Uterus (tissue), 4 donors: ENCODE data around the gene PTX3. TPM values are rescaled to one million over a fixed set of nuclear protein-coding genes. Genes with fewer than 3 reads are reported as not detected.

Experiments used
- DNase-seq, 2 donors: peaks; one replicate each; pipeline ENCODE4 v3.0.0-alpha.2; 2019 to 2020
- H3K27ac ChIP-seq, 2 donors: fragments of 200-600 bp; sonication (generic); 1 replicate in 1 of 2; 2 replicates in 1 of 2; pipeline ENCODE4 v1.5.1; 2016 to 2018
- H3K27me3 ChIP-seq, 2 donors: fragments of 200-600 bp; sonication (generic); one replicate each; pipeline ENCODE4 v1.5.1; 2018 to 2019; ENCODE audit warnings: control low read depth in 1 of 2
- H3K36me3 ChIP-seq, 2 donors: fragments of 200-600 bp; sonication (generic); one replicate each; pipeline ENCODE4 v1.5.1; 2019; ENCODE audit warnings: control low read depth in 1 of 2
- H3K4me1 ChIP-seq, 2 donors: fragments of 200-600 bp; sonication (generic); one replicate each; pipeline ENCODE4 v1.5.1; 2018 to 2019; ENCODE audit warnings: control low read depth in 1 of 2
- H3K4me3 ChIP-seq, 2 donors: fragments of 200-600 bp; sonication (generic); 1 replicate in 1 of 2; 2 replicates in 1 of 2; pipeline ENCODE4 v1.5.1; 2018 to 2019; ENCODE audit warnings: mild to moderate bottlenecking in 1 of 2
- H3K9me3 ChIP-seq, 2 donors: fragments of 200-600 bp; sonication (generic); one replicate each; pipeline ENCODE4 v1.5.1; 2019; ENCODE audit warnings: control low read depth in 1 of 2
- POLR2A ChIP-seq, 2 donors: fragments of 450-650 bp; IDR thresholded peaks; one replicate each; pipeline ENCODE4 v1.6.1; 2016; ENCODE audit warnings: antibody characterized with exemption in 2 of 2, mild to moderate bottlenecking in 1 of 2, moderate library complexity in 1 of 2
- intact Hi-C: fragments of 100-400 bp; cut with DNase I; formaldehyde crosslinking; loops from one replicate; pipeline ENCODE4 v1.15.1; 2023; ENCODE audit warnings: low total_unique reads
- total RNA-seq, 4 donors: library from RNA; depleted of rRNA in 3 of 4; stranded (reverse); fragments of >200 nt in 3 of 4; gene quantifications; one replicate each; pipeline versions ENCODE4 v1.1.0 to v1.2.4, GENCODE V29; 2014 to 2023
- TF ChIP-seq, protein P1 (sequence below), 4 experiments: fragments of 200-600 bp in 2 of 4; fragments of 450-650 bp in 2 of 4; sonication (generic) in 2 of 4; IDR thresholded peaks; one replicate each; pipeline ENCODE4 v1.5.1; 2016 to 2019; ENCODE audit warnings: antibody characterized with exemption in 4 of 4, mild to moderate bottlenecking in 2 of 4, moderate library complexity in 1 of 4
- donor health status: DM: yes; HTN: yes; CAD: no.

Gene PTX3
- 1 to 10 TPM in 1 of 4 donors, under 1 TPM in 1, not detected in 2; 0.82 to 7.9 TPM for total RNA-seq

GRCh38 chr3:157436583-157437291 is at the start of gene PTX3:
TSS of gene PTX3 (plus strand) at chr3:157436850. CDS start at chr3:157436934, 84 bp downstream.
- peak within 1 kb of the TSS; percentile 18 to 46 for H3K4me3 ChIP-seq
- no peaks in the 10 kb centered on the region for H3K27me3 ChIP-seq
- H3K36me3 ChIP-seq: no peaks in the 10 kb centered on the region
- H3K27ac ChIP-seq: no peak within 1 kb of the TSS
- intact Hi-C loops: no loop called here
- H3K4me1 ChIP-seq: no peaks in the 10 kb centered on the region
- TF ChIP-seq, protein P1, sequence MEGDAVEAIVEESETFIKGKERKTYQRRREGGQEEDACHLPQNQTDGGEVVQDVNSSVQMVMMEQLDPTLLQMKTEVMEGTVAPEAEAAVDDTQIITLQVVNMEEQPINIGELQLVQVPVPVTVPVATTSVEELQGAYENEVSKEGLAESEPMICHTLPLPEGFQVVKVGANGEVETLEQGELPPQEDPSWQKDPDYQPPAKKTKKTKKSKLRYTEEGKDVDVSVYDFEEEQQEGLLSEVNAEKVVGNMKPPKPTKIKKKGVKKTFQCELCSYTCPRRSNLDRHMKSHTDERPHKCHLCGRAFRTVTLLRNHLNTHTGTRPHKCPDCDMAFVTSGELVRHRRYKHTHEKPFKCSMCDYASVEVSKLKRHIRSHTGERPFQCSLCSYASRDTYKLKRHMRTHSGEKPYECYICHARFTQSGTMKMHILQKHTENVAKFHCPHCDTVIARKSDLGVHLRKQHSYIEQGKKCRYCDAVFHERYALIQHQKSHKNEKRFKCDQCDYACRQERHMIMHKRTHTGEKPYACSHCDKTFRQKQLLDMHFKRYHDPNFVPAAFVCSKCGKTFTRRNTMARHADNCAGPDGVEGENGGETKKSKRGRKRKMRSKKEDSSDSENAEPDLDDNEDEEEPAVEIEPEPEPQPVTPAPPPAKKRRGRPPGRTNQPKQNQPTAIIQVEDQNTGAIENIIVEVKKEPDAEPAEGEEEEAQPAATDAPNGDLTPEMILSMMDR (IDR thresholded peaks at IDR 0.05): no peak
- TF ChIP-seq POLR2A (IDR thresholded peaks at IDR 0.05): no peak
- DNase-seq: peak; percentile 23 to 26
- H3K9me3 ChIP-seq: no peaks in the 10 kb centered on the region

GRCh38 chr3:157387708-157388435 is 48.8 kb upstream of the PTX3 start:
- H3K4me1 ChIP-seq: no peaks in the 10 kb centered on the region
- intact Hi-C loops: no loop called here
- no peak overlapping the region for H3K27ac ChIP-seq
- no peaks in the 10 kb centered on the region for H3K27me3 ChIP-seq
- no peak overlapping the region for H3K4me3 ChIP-seq
- H3K9me3 ChIP-seq: no peaks in the 10 kb centered on the region
- TF ChIP-seq POLR2A (IDR thresholded peaks at IDR 0.05): no peak
- TF ChIP-seq, protein P1 (IDR thresholded peaks at IDR 0.05): no peak
- no peak for DNase-seq
- H3K36me3 ChIP-seq: no peaks in the 10 kb centered on the region

DNA sequence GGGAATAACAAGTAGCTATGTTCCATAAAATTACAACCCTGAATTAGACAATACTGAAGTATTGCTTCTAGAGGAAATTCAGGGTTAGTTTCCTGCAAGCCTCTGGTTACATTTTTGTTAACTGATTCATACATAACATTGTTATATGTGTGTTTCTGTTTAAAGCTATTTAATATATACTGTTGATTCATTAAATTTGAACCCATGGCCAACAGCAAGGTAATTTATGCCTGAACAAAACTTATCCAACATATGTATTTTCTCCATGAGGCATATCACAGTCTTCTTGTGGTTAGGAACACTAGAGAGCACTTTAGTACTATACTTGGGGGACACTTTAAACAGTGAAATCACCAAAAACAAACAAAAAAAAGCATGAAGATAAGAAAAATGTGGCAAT is 47.7 kb upstream of the PTX3 start:
- Histone ChIP-seq H3K9me3 (no peaks in the 10 kb centered on the region), H3K4me1 (no peaks in the 10 kb centered on the region)
- TF ChIP-seq, protein P1 (IDR thresholded peaks at IDR 0.05): no peak
- TF ChIP-seq POLR2A (IDR thresholded peaks at IDR 0.05): no peak

DNA sequence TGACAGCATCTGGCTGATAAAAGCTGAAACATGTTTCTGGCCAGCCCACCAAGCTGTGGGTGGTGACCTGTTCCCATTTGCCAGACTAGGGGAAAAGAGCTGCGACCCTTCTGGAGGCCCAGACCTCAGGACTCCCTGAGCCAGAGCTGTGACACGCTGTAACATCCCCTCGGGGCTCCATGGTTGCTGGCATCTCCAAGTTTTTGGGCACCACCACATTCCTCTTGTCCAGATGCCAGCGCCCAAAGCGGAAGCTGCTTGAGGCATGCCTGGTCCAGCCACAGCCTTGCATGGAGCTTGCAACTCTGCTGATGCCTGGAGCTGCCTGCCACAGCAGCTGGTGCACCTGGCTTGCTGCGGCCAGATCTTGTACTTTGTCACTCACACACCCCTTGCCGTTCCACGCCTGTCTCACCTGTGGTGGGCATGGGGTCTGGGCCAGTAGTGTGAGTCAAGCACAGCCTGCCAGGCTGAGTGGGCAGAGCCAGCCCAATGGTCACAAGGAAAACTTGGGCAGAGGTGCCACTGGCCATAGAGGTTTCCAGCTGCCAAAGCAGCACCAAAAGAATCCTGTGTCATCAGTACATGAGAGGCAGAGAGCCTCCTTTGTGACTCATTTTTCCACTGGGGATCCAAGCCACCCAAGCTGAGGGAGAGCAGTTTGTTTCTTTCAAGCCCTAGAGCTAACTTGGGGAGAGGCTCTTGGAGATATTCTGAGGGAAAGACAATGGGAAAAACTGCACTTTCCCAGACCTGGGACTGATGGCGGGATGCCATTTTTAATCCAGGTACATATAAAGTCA is 45.7 kb upstream of the PTX3 start:
- Histone ChIP-seq H3K4me1 (no peaks in the 10 kb centered on the region), H3K36me3 (no peaks in the 10 kb centered on the region), H3K9me3 (no peaks in the 10 kb centered on the region), H3K27ac (no peak overlapping the region), H3K27me3 (no peaks in the 10 kb centered on the region), H3K4me3 (no peak overlapping the region)
- TF ChIP-seq, protein P1 (IDR thresholded peaks at IDR 0.05): no peak
- no peak for TF ChIP-seq POLR2A (IDR thresholded peaks at IDR 0.05)
- no peak for DNase-seq
- intact Hi-C loops: no loop called here

More for the DNA sequence above, 47.7 kb upstream of the PTX3 start:
- intact Hi-C loops: no loop called here
- no peak for DNase-seq
- Histone ChIP-seq H3K27me3 (no peaks in the 10 kb centered on the region), H3K4me3 (no peak overlapping the region), H3K27ac (no peak overlapping the region), H3K36me3 (no peaks in the 10 kb centered on the region)
